ENCODE measurements around the gene ATL2. TPM values are rescaled to one million over a fixed set of nuclear protein-coding genes. Genes with fewer than 3 reads are reported as not detected.
"Not testable (repeated sequence)": the region's sequence is repeated elsewhere in the genome, so short reads cannot be mapped to it uniquely, and the experiment has no call there.

The ATL2 gene
- 90.7 and 91.2 TPM in 2 replicates for total RNA-seq (2014; rRNA removed; shearing (Covaris generic))

GRCh38 chr2:38377050-38377828 is at the start of gene ATL2:
Gene ATL2, minus strand, starts transcription at chr2:38377273. Its CDS starts 13 bp downstream, at chr2:38377260.
- DNase-seq (ENCODE audit: low spot score): peak; percentile 91

GRCh38 chr2:38423763-38424162 is 46.7 kb upstream of the ATL2 start:
- no peak for DNase-seq (ENCODE audit: low spot score)

DNA sequence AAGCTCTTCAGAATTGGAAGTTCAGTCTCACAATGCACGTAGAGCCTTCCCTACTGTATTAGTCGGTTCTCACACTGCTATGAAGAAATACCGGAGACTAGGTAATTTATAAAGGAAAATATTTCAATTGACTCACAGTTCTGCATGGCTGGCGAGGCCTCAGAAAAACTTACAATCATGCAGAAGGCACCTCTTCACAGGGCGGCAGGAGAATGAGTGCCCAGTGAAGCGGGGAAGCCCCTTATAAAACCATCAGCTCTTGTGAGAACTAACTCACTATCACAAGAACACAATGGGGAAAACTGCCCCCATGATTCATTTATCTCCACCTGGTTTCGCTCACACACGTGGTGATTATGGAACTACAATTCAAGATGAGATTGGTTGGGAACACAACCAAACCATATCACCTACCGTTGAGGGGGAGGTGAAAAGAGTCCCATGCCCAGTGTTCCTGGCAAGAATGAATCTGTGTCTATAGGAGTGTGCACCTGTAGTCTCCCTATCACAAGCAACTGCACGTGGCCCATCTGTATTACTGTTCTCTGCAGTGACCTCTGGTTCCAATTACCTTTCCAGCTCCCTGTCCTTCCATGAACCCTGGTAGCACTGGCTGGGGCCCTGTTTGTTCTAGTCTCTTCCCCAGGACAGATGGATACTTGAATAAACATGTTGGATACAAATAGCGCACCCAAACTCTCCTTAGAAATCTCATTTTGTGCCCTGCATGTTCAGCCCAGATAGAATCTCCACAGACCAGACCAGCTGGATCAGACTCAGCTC is 44.4 kb upstream of the ATL2 start:
- DNase-seq (ENCODE audit: low spot score): no peak

DNA sequence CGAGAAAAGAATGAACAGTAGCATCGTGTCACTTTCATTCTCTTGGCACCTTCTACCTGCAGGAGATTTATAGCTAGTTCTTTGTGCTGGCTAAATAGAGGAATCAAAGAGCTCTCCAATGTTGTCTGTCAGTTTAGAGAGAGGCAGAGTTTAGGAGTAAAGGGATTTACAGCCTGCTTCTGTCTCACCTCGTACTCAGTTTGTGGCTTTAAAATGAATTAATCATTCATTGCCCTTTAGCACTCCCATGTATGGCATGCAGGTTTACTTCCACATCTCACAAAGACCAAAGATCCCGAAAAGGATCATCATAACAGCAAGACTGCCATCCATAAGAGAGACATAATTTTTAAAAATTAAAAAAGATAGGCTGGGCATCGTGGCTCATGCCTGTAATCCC is 42.4 kb upstream of the ATL2 start:
- DNase-seq (ENCODE audit: low spot score): no peak

GRCh38 chr2:38418735-38419134 is 41.7 kb upstream of the ATL2 start:
- DNase-seq (ENCODE audit: low spot score): no peak

- no peak for DNase-seq (ENCODE audit: low spot score)
These were observed 40.9 kb upstream of the ATL2 start for GRCh38 chr2:38417745-38418689.

DNA sequence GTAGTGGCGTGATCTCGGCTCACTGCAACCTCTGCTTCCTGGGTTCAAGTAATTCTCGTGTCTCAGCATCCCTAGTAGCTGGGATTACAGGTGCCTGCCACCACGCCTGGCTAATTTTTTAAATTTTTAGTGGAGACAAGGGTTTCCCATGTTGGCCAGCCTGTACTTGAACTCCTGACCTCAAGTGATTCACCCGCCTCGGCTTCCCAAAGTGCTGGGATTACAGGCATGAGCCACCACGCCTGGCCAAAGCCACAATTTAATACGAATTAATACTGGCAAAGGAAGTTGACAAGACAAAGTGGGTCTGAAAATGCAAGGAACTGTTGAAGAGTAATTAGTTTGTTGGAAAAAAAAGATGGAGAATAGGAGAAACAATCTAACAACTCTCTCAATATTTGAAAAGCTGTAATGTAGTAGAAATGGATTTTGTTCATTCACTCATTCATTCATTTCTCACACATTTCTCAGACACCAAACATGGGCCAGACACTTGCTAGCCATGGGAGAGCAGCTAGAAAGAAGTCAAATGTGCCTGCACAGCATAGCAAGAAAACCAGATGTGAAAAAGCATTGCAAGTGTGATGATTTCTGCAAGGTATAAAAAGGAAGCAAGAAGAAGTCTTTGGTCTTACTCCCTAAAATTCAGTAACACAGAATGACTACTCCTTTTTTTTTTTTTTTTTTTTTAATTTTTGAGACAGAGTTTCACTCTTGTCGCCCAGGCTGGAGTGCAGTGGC is 39.4 kb upstream of the ATL2 start:
- DNase-seq (ENCODE audit: low spot score): no peak

- no peak for DNase-seq (ENCODE audit: low spot score)
These were observed 38.7 kb upstream of the ATL2 start for GRCh38 chr2:38415728-38416291.

DNA sequence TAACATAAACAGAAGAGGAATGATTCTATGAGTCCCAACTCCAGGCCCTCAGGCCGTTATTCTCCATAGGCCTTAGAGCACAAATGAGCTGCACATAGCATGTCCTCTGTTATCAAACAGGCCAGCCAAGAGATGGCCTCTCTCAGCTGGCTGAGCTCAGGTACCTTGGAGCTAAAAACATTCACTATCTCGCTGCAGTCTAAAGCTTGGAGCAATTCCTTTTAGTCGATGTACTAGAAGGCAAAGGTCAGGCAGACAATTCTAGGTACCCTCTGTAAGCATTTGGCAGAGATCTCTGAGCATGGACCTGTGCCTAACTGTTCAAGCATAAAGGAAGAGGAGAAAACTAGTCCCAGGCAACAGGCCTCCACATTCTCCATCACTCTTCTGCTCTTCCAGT is 38.0 kb upstream of the ATL2 start:
- DNase-seq (ENCODE audit: low spot score): no peak

- not testable (repeated sequence) for DNase-seq (ENCODE audit: low spot score)
These were observed 35.3 kb upstream of the ATL2 start for GRCh38 chr2:38412235-38412871.

- DNase-seq (ENCODE audit: low spot score): no peak
These were observed 32.4 kb upstream of the ATL2 start for GRCh38 chr2:38409156-38410102.

DNA sequence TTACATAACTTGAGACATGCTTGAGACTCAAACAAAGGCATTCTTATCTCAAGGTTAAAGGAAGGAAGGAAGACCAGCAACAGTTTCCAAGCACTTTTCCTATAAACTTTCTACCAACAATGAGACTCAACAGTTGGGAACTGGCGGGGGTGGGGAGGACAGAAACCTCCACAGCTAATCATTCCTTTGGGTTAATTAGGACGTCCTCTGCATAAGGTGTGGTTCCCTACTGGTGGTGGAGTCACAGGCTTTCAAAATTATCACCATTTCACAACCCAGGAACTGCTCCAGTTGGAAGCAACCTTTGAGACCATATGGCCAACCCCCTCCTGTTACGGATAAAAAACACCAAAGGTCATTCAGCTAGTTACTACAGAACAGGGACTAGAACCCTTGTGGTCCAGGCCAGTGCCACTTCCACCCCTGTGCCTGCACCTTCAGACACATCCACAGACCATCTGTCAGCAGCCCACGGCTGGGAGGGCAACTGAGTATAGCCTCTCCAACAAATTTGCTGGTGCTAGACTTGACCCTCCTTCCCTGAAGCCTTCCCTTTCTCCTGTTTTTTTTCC is 30.1 kb upstream of the ATL2 start:
- DNase-seq (ENCODE audit: low spot score): no peak

DNA sequence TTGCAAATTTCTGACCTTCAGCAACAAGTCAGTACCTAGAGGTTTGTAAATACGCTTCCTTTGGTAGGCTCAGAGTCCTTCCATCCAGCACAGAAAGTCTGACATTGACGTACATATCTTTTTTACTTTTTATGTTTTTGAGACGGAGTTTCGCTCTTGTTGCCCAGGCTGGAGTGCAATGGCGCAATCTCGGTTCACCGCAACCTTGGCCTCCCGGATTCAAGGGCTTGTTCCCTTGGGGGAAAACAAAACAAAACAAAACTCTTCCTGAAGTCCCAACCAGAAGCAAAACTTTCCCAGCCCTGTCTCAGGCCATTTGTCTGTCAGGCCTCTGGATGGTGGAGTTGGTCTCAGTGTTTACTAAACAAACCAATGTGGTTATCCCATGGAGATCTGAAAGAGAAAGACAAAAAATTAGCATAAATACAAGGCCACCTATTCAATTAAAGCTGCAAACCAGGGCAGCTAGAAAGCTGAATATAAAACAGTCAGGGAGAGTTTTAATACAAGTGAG is 29.6 kb upstream of the ATL2 start:
- no peak for DNase-seq (ENCODE audit: low spot score)

- DNase-seq (ENCODE audit: low spot score): no peak
These were observed 29.0 kb upstream of the ATL2 start for GRCh38 chr2:38405917-38406596.

DNA sequence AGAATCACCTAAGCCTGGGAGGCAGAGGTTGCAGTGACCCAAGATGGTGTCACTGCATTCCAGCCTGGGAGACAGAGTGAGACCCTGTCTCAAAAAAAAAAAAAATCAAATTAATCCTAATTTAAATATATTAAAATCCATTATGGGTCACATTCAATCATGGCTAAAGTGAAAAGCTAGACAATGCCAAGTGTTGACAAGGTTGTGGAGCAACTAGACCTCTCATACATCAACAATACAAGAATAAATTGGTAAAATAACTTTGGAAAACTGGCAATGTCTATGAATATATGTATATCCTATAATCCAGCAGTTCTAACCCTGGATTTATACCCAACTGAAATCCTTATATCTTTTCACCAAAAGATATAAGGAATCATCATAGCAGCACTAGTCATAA is 23.4 kb upstream of the ATL2 start:
- DNase-seq (ENCODE audit: low spot score): no peak

DNA sequence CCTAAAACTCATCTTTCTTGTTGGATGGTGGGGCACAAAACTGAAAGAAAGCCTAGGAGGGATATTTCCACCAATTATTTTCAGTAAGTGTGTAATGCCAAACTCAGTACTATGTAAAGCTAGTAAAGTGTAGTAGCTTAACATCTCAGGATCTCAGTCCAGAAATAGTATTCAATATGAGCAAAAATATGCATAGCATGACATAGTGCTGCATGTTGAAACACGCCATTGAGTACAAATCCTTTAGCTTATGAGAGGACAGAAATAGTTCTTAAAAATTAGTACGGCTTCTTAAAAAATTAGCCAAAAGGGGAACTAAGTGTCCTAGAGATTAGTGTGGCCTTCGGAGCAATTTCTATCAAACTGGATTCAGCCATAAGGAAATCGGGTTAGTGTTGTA is 21.7 kb upstream of the ATL2 start:
- DNase-seq (ENCODE audit: low spot score): no peak

GRCh38 chr2:38394903-38395341 is 17.8 kb upstream of the ATL2 start:
- peak; percentile 82 for DNase-seq (ENCODE audit: low spot score)

GRCh38 chr2:38394041-38394440 is 17.0 kb upstream of the ATL2 start:
- no peak for DNase-seq (ENCODE audit: low spot score)

Measured in A172 (cell line).